SJCRH30 (cell line): Measurements from ENCODE around the gene ALKBH1. TPM values are rescaled to one million over a fixed set of nuclear protein-coding genes. Genes with fewer than 3 reads are reported as not detected.

Source experiments
- total RNA-seq: library from RNA; depleted of rRNA; stranded (reverse); fragments of >200 nt; shearing (Covaris generic); gene quantifications from 2 replicates; pipeline ENCODE4 v1.2.3, GENCODE V29; 2014; rRNA removed

The ALKBH1 gene
- total RNA-seq, 1 experiment from 2014 or later = 12.8 TPM

Other genes with a start within 250 kb of the ALKBH1 start
- 146 and 152 TPM in 2 replicates for gene AHSA1, start 249.9 kb downstream of the ALKBH1 start, total RNA-seq
- 0.16 TPM in 1 of 2 replicates, not detected in the other for gene ISM2, start 209.2 kb downstream of the ALKBH1 start, total RNA-seq
- gene SPTLC2, start 91.4 kb downstream of the ALKBH1 start, total RNA-seq = 15.1 and 15.8 TPM in 2 replicates
- 541 and 634 TPM in 2 replicates for gene SLIRP, start 80 bp upstream of the ALKBH1 start, total RNA-seq
- gene SNW1, start 53.1 kb upstream of the ALKBH1 start, total RNA-seq = 77.3 and 82.3 TPM in 2 replicates
- gene ADCK1, start 92.1 kb upstream of the ALKBH1 start, total RNA-seq = 1.5 TPM in 2 replicates